GM15510 (cell line): ENCODE data around the gene ATP6V0A1.

ENCODE experiments used
- POLR2A ChIP-seq: IDR thresholded peaks from 3 replicates; pipeline ENCODE4 v1.6.1; 2011; ENCODE audit warnings: borderline replicate concordance; ENCODE audit not compliant: insufficient read length; ENCODE audit errors: extremely low read depth

The ATP6V0A1 gene

GRCh38 chr17:42559075-42559474, 100.4 kb downstream of the ATP6V0A1 start:
- TF ChIP-seq POLR2A: no peak

GRCh38 chr17:42560246-42560645, 101.6 kb downstream of the ATP6V0A1 start:
- no peak for TF ChIP-seq POLR2A

- peak; percentile 81 for TF ChIP-seq POLR2A
Measured at GRCh38 chr17:42561897-42562387, 103.3 kb downstream of the ATP6V0A1 start, which contains the start of gene COASY. COASY (plus strand) TSS chr17:42562148; CDS start chr17:42562623, 475 bp downstream.

GRCh38 chr17:42562388-42563142, 103.9 kb downstream of the ATP6V0A1 start:
- no peak for TF ChIP-seq POLR2A

GRCh38 chr17:42563143-42563509, 104.4 kb downstream of the ATP6V0A1 start:
- TF ChIP-seq POLR2A: no peak

GRCh38 chr17:42563543-42563942, 104.9 kb downstream of the ATP6V0A1 start:
- TF ChIP-seq POLR2A: no peak

- TF ChIP-seq POLR2A: no peak
Measured at GRCh38 chr17:42563950-42564349, 105.3 kb downstream of the ATP6V0A1 start.

GRCh38 chr17:42564815-42565522, 106.3 kb downstream of the ATP6V0A1 start:
- TF ChIP-seq POLR2A: no peak

- no peak for TF ChIP-seq POLR2A
Measured at GRCh38 chr17:42565523-42566214, 107.0 kb downstream of the ATP6V0A1 start.

- TF ChIP-seq POLR2A: no peak
Measured at GRCh38 chr17:42566215-42566882, 107.7 kb downstream of the ATP6V0A1 start.

GRCh38 chr17:42566883-42567573, 108.3 kb downstream of the ATP6V0A1 start, which contains the start of gene MLX:
MLX (plus strand) TSS chr17:42567100; CDS start chr17:42567125, 25 bp downstream.
- TF ChIP-seq POLR2A: peak; percentile 74

- no peak for TF ChIP-seq POLR2A
Measured at GRCh38 chr17:42568341-42569111, 109.8 kb downstream of the ATP6V0A1 start.
